ENCODE data around the gene EED.
"Not testable (repeated sequence)": the region's sequence is repeated elsewhere in the genome, so short reads cannot be mapped to it uniquely, and the experiment has no call there.

DNA sequence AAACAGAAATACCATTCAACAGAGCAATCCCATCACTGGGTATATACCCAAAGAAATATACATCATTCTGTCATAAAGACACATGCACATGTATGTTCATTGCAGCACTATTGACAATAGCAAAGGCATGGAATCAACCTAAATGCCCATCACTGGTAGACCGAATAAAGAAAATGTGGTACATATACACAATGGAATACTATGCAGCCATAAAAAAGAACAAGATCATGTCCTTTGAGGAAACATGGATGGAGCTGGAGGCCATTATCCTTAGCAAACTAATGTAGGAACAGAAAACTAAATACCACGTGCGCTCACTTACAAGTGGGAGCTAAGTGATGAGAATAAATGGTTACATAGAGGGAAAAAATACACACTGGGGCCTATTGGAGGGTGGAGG is 19.2 kb upstream of the EED start:
- TF ChIP-seq NFATC3 (IDR thresholded peaks at IDR 0.05); TARDBP (IDR thresholded peaks at IDR 0.05); GTF2F1 (IDR thresholded peaks at IDR 0.05; ENCODE audit: low read depth, low read length); CBX2 (IDR thresholded peaks at IDR 0.05; ENCODE audit: insufficient read depth, low read length, poor library complexity, severe bottlenecking); CBX8 (IDR thresholded peaks at IDR 0.05; ENCODE audit: borderline replicate concordance, extremely low read depth, low read depth, low read length, poor library complexity, severe bottlenecking); SP2 (IDR thresholded peaks at IDR 0.05; ENCODE audit: extremely low read depth, low read depth, low read length, poor library complexity, severe bottlenecking); ZNF740 (CRISPR knock-in tag; IDR thresholded peaks at IDR 0.05); ZNF740 (tag; IDR thresholded peaks at IDR 0.05); BMI1 (IDR thresholded peaks at IDR 0.05; ENCODE audit: low read length); ZNF644 (tag; IDR thresholded peaks at IDR 0.05; ENCODE audit: low read depth): not testable (repeated sequence)
